ENCODE data around the gene PDE4B. TPM values are rescaled to one million over a fixed set of nuclear protein-coding genes. Genes with fewer than 3 reads are reported as not detected.

Gene PDE4B
- total and polyA plus RNA-seq, 2 of the 13 experiments (the other 11 are each of a cell fraction or from before 2014, with no cell fraction given): not detected

DNA sequence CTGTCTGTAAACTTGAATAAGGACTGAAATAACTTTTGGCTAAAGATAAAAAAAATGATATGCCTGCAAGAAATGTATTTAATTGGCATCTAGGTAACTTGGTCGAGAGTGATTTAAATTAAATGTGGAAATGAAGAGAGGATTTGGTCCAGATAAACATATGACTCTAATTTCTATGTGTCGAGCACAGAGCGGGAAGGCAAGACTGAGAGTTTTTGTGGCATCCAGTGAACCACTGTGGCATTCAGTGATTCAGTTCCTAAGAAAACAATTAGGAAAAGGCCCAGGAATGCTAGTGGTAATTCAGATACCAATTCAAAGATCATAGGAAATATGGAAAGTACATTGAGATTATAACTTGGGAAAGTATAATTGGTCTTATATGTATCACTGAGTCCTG, 39.6 kb downstream of the PDE4B start (continued):
- TF ChIP-seq, protein P1, sequence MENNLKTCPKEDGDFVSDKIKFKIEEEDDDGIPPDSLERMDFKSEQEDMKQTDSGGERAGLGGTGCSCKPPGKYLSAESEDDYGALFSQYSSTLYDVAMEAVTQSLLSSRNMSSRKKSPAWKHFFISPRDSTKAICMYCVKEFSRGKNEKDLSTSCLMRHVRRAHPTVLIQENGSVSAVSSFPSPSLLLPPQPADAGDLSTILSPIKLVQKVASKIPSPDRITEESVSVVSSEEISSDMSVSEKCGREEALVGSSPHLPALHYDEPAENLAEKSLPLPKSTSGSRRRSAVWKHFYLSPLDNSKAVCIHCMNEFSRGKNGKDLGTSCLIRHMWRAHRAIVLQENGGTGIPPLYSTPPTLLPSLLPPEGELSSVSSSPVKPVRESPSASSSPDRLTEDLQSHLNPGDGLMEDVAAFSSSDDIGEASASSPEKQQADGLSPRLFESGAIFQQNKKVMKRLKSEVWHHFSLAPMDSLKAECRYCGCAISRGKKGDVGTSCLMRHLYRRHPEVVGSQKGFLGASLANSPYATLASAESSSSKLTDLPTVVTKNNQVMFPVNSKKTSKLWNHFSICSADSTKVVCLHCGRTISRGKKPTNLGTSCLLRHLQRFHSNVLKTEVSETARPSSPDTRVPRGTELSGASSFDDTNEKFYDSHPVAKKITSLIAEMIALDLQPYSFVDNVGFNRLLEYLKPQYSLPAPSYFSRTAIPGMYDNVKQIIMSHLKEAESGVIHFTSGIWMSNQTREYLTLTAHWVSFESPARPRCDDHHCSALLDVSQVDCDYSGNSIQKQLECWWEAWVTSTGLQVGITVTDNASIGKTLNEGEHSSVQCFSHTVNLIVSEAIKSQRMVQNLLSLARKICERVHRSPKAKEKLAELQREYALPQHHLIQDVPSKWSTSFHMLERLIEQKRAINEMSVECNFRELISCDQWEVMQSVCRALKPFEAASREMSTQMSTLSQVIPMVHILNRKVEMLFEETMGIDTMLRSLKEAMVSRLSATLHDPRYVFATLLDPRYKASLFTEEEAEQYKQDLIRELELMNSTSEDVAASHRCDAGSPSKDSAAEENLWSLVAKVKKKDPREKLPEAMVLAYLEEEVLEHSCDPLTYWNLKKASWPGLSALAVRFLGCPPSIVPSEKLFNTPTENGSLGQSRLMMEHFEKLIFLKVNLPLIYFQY (CRISPR knock-in tag; IDR thresholded peaks at IDR 0.05; ENCODE audit: borderline replicate concordance): no peak
- TF ChIP-seq ZC3H4 (CRISPR knock-in tag; IDR thresholded peaks at IDR 0.05; ENCODE audit: borderline replicate concordance) (no peak), NKX3-1 (CRISPR knock-in tag; IDR thresholded peaks at IDR 0.05) (no peak), ZNF543 (CRISPR knock-in tag; IDR thresholded peaks at IDR 0.05) (no peak)

- POLR2A ChIA-PET: no interaction called here
- no peak overlapping the region for H3K4me3 ChIP-seq (replicated peaks in 1 of 3; ENCODE audit: insufficient read depth in 1 of 3, low read depth in 2 of 3, low read length in 3 of 3)
- TF ChIP-seq RAD51 (IDR thresholded peaks at IDR 0.05; ENCODE audit: borderline replicate concordance) (no peak), NCOA1 (CRISPR knock-in tag; IDR thresholded peaks at IDR 0.05) (no peak), HOXD1 (CRISPR knock-in tag; IDR thresholded peaks at IDR 0.05) (no peak)
- no peaks in the 10 kb centered on the region for H3K79me2 ChIP-seq (ENCODE audit: insufficient read depth, low read length)
- H3K9ac ChIP-seq (ENCODE audit: insufficient read depth, low read depth, low read length): no peak overlapping the region
- in situ Hi-C loops (cut with HindIII; ENCODE audit: extremely low pct_ligation_motif_present, low pct_unique_long_range_greater_than_20kb): no loop called here
- intact Hi-C loops (cut with micrococcal nuclease; ENCODE audit: unreplicated experiment): no loop called here
- no peak overlapping the region for H2AFZ ChIP-seq (ENCODE audit: low read length)
- no peak for DNase-seq (ENCODE audit: low spot score)
- 26% methylated on average over 3 of the region's 3 CpGs for WGBS (ENCODE audit: low lambda C conversion rate)
- FAIRE-seq: no peak
- CTCF ChIA-PET (ENCODE audit: low intra/inter-chr PET ratio, low total read pairs): no interaction called here
- BruUV-seq (replicated peaks): no TSS peak
- H3K4me1 ChIP-seq (ENCODE audit: insufficient read depth, low read length): no peaks in the 10 kb centered on the region
- H3K36me3 ChIP-seq (replicated peaks in 1 of 2; ENCODE audit: control insufficient read depth in 1 of 2, insufficient read depth in 2 of 2, low read length in 2 of 2): no peaks in the 10 kb centered on the region
- H3K27me3 ChIP-seq (ENCODE audit: control insufficient read depth in 1 of 2, insufficient read depth in 2 of 2, low read length in 2 of 2): no peaks in the 10 kb centered on the region
- H3K4me2 ChIP-seq (ENCODE audit: low read depth, low read length): no peak overlapping the region
- no peak overlapping the region for H3K27ac ChIP-seq (ENCODE audit: extremely low read length, insufficient read depth, low read length)
- H3K9me3 ChIP-seq (ENCODE audit: low read length): no peaks in the 10 kb centered on the region
- no peaks in the 10 kb centered on the region for H4K20me1 ChIP-seq (ENCODE audit: insufficient read depth, low read length)
- ATAC-seq: no peak
Observed at GRCh38 chr1:65836686-65837085, 44.0 kb downstream of the PDE4B start.

Data from HepG2 (cell line).